Natural killer cell (primary cell): ENCODE measurements around the gene CCDC50. TPM values are rescaled to one million over a fixed set of nuclear protein-coding genes. Genes with fewer than 3 reads are reported as not detected.

Experiments
- ATAC-seq, 3 donors: fragments of 150-1000 bp in 2 of 3; fragments of 200-7000 bp in 1 of 3; cut with Tn5 transposase; 1 replicate in 1 of 3; 2 replicates in 2 of 3; pipeline ENCODE4 v1.10.0; 2021; ENCODE audit warnings: mild to moderate bottlenecking in 2 of 3, moderate library complexity in 2 of 3
- DNase-seq, 2 donors: peaks; one replicate each; pipeline versions ENCODE4 v3.0.0 to v3.0.0-alpha.2; 2013 to 2021; ENCODE audit warnings: mixed read lengths in 1 of 2
- H3K27ac ChIP-seq: one replicate; pipeline ENCODE4 v1.5.1; 2013; ENCODE audit warnings: mild to moderate bottlenecking, low read length
- H3K27me3 ChIP-seq: one replicate; pipeline ENCODE4 v1.6.1; 2013; ENCODE audit warnings: low read length; ENCODE audit not compliant: control insufficient read depth, insufficient read depth
- H3K36me3 ChIP-seq: one replicate; pipeline ENCODE4 v1.6.1; 2013; ENCODE audit warnings: low read length; ENCODE audit not compliant: control insufficient read depth, insufficient read depth
- H3K4me1 ChIP-seq: one replicate; pipeline ENCODE4 v1.6.1; 2013; ENCODE audit warnings: low read length; ENCODE audit not compliant: control insufficient read depth, insufficient read depth
- H3K4me3 ChIP-seq: one replicate; pipeline ENCODE4 v1.5.1; 2013; ENCODE audit warnings: low read length
- H3K9me3 ChIP-seq: one replicate; pipeline ENCODE4 v1.6.1; 2013; ENCODE audit warnings: low read length; ENCODE audit not compliant: control insufficient read depth, insufficient read depth
- H3K27ac Mint-ChIP-seq, 2 donors: one replicate each; pipeline ENCODE4 v1.8.0; 2022; ENCODE audit warnings: mild to moderate bottlenecking in 2 of 2, mixed read lengths in 2 of 2, moderate library complexity in 1 of 2
- H3K27me3 Mint-ChIP-seq, 2 donors: one replicate each; pipeline ENCODE4 v1.8.0; 2022; ENCODE audit warnings: low read depth in 2 of 2, mixed read lengths in 2 of 2
- H3K36me3 Mint-ChIP-seq: one replicate; pipeline ENCODE4 v1.8.0; 2022; ENCODE audit warnings: mixed read lengths
- H3K4me1 Mint-ChIP-seq, 2 donors: one replicate each; pipeline ENCODE4 v1.8.0; 2022; ENCODE audit warnings: mixed read lengths in 2 of 2
- H3K4me3 Mint-ChIP-seq: one replicate; pipeline ENCODE4 v1.8.0; 2022; ENCODE audit warnings: mild to moderate bottlenecking, moderate library complexity, mixed read lengths
- H3K9me3 Mint-ChIP-seq, 2 donors: one replicate each; pipeline ENCODE4 v1.8.0; 2022; ENCODE audit warnings: mixed read lengths in 2 of 2
- CTCF ChIP-seq: fragments of 200-600 bp; IDR thresholded peaks from one replicate; pipeline ENCODE4 v1.8.0; 2022; ENCODE audit warnings: antibody characterized with exemption
- WGBS: methylation state at CpG from one replicate; pipeline ENCODE4 v1.1.7; 2013; ENCODE audit warnings: missing lambda C conversion rate; ENCODE audit not compliant: insufficient coverage; 5-methylcytosine and 5-hydroxymethylcytosine counted together
- intact Hi-C: fragments of 100-400 bp; cut with micrococcal nuclease; formaldehyde crosslinking; loops from one replicate; pipeline ENCODE4 v1.14.2; 2022
- total RNA-seq, 4 donors: library from RNA; stranded (reverse); fragments of 120-200 nt in 1 of 4; gene quantifications; one replicate each; pipeline versions ENCODE4 v1.2.3 to v1.2.4, GENCODE V29; 2013 to 2022

Gene CCDC50
- total RNA-seq, 3 donors from 2014 or later (not counting 1 experiment from before 2014, with no cell fraction given): 19.9 to 27.3 (median 22.6) TPM

DNA sequence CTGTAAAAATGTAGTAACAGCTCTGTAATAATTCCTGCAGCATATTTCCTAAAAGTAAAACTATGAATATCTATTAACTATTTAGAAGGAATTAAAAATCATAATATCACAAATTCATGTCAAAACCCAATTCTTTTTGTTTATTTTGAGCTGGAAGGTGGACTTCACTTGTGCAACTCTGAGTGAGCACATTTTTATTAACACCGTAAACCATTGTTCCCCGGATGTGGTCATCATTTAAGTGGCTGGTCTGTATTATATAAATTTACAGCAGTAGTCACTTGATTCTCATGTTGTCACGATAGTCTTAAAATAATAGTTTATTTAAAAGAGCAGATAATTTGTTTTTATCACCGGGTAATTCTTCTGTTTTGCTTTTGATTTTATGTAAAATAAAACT, 44.1 kb downstream of the CCDC50 start:
- Histone ChIP-seq H3K36me3 (peaks cover 9% of the 10 kb centered on the region), H3K27me3 (no peaks in the 10 kb centered on the region), H3K27ac (no peak overlapping the region), H3K4me1 (no peaks in the 10 kb centered on the region), H3K9me3 (no peaks in the 10 kb centered on the region), H3K4me3 (no peak overlapping the region)
- Mint-ChIP-seq H3K36me3 (no peaks in the 10 kb centered on the region), H3K27ac (no peak overlapping the region), H3K4me1 (peaks cover 16 to 17% of the 10 kb centered on the region in 2 donors), H3K27me3 (no peaks in the 10 kb centered on the region), H3K9me3 (no peaks in the 10 kb centered on the region), H3K4me3 (no peak overlapping the region)
- TF ChIP-seq CTCF: no peak
- ATAC-seq (no peak), DNase-seq (no peak)
- 100% methylated on average over 2 of the region's 4 CpGs for WGBS
- intact Hi-C loops: no loop called here

GRCh38 chr3:191376516-191377141, 47.4 kb downstream of the CCDC50 start:
- ATAC-seq: no peak
- no peak overlapping the region for H3K27ac Mint-ChIP-seq
- Histone ChIP-seq H3K27ac (no peak overlapping the region), H3K36me3 (peaks cover 15% of the 10 kb centered on the region), H3K4me3 (no peak overlapping the region), H3K4me1 (no peaks in the 10 kb centered on the region), H3K27me3 (no peaks in the 10 kb centered on the region), H3K9me3 (no peaks in the 10 kb centered on the region)
- intact Hi-C loops: no loop called here
- H3K27me3 Mint-ChIP-seq: no peaks in the 10 kb centered on the region
- DNase-seq: no peak
- H3K4me3 Mint-ChIP-seq: no peak overlapping the region
- peaks cover 10 to 14% of the 10 kb centered on the region in 2 donors for H3K4me1 Mint-ChIP-seq
- peaks cover 8% of the 10 kb centered on the region for H3K36me3 Mint-ChIP-seq
- 74% methylated on average over 7 of the region's 7 CpGs for WGBS
- TF ChIP-seq CTCF: no peak
- H3K9me3 Mint-ChIP-seq: no peaks in the 10 kb centered on the region

DNA sequence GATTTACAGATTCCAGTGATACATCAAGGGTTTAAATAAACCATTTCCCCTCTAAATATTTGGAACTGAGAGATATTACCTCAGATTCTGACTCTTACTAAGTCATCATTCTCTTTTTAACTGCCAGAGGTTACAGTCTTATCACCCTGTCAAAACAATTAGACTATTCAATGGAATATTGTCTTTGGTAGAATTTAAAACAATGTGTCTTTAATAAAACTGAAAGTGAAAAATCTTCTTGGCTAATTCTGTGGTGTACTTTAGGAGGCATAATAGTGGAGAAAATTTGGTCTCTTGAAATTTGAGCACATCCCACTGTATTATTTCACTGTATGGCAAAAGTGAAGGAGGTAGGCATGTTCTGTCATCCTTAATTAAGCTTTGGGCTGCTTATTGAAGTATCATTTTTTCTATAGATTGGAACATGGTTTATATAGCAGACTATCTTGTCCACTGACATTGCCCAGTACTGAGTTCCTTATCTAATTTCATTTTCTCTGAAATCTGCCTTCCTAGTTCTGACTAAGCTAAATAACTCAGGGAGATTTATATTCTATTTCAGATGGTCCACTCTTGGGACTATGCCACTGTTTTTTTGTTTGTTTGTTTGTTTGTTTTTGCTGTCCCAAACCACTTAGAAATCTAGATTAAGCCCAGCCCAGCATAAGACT, 49.1 kb downstream of the CCDC50 start:
- H3K27me3 Mint-ChIP-seq: no peaks in the 10 kb centered on the region
- DNase-seq (no peak), ATAC-seq (no peak)
- H3K9me3 Mint-ChIP-seq: no peaks in the 10 kb centered on the region
- Histone ChIP-seq H3K9me3 (no peaks in the 10 kb centered on the region), H3K27me3 (no peaks in the 10 kb centered on the region), H3K4me3 (no peak overlapping the region), H3K4me1 (no peaks in the 10 kb centered on the region), H3K27ac (no peak overlapping the region), H3K36me3 (peaks cover 25% of the 10 kb centered on the region)
- peaks cover 7 to 14% of the 10 kb centered on the region in 2 donors for H3K4me1 Mint-ChIP-seq
- no peak overlapping the region for H3K4me3 Mint-ChIP-seq
- no peak for TF ChIP-seq CTCF
- H3K36me3 Mint-ChIP-seq: peaks cover 16% of the 10 kb centered on the region
- intact Hi-C loops: no loop called here
- H3K27ac Mint-ChIP-seq: no peak overlapping the region
